K562 (cell line): ENCODE results near the gene RADX. TPM values are rescaled to one million over a fixed set of nuclear protein-coding genes. Genes with fewer than 3 reads are reported as not detected.

ENCODE experiments used
- ATAC-seq: fragments of 200-7000 bp; cut with Tn5 transposase; 3 replicates; pipeline ENCODE4 v1.9.1; 2020; ENCODE audit warnings: moderate library complexity
- BruUV-seq: library from RNA; stranded (reverse); fragments of 400-500 nt; replicated peaks from 2 replicates; lab custom pipeline; 2021; lab: Mats Ljungman, UMichigan
- CTCF ChIA-PET: fragments of 300-600 bp; formaldehyde crosslinking; extraction: SDS; loops from one replicate; lab custom pipeline; 2021; ENCODE audit warnings: low intra/inter-chr PET ratio; lab: Yijun Ruan, JAX
- POLR2A ChIA-PET: fragments of 300-600, 350-650 bp; sonication (Branson Sonifier 250); formaldehyde crosslinking; extraction: SDS; loops from one replicate; lab custom pipeline; 2021; ENCODE audit warnings: antibody characterized with exemption, inconsistent platforms; lab: Yijun Ruan, JAX
- DNase-seq, 4 experiments: peaks; one replicate each; pipeline versions ENCODE4 v3.0.0 to v3.0.0-alpha.2; 2011 to 2018; ENCODE audit warnings: low spot score in 3 of 4, mixed read lengths in 3 of 4; ENCODE audit errors: extremely low read depth in 1 of 4
- FAIRE-seq: peaks from 2 replicates; lab custom pipeline; 2011; peaks lifted over from hg19 to GRCh38; lab: Jason Lieb, UNC
- H2AFZ ChIP-seq: 2 replicates; pipeline ENCODE4 v1.6.0; 2011; ENCODE audit warnings: low read depth, low read length, control low read depth, inconsistent platforms
- H3K27ac ChIP-seq: fragments of 200-600 bp; 3 replicates; pipeline ENCODE4 v1.8.0; 2011; ENCODE audit warnings: low read depth, mild to moderate bottlenecking, control low read depth, inconsistent platforms, low read length, moderate library complexity, mixed read lengths; ENCODE audit errors: extremely low read depth
- H3K27me3 ChIP-seq, 2 experiments: fragments of 300-600 bp in 1 of 2; 2 replicates in 1 of 2; 3 replicates in 1 of 2; pipeline versions ENCODE4 v1.6.0 to v1.8.0; 2011; ENCODE audit warnings: inconsistent platforms in 2 of 2, low read length in 2 of 2, mild to moderate bottlenecking in 1 of 2, mixed read lengths in 1 of 2, moderate library complexity in 1 of 2; ENCODE audit not compliant: control insufficient read depth in 2 of 2, insufficient read depth in 2 of 2
- H3K36me3 ChIP-seq: fragments of 300-600 bp; 3 replicates; pipeline ENCODE4 v1.8.0; 2011; ENCODE audit warnings: mild to moderate bottlenecking, low read length, inconsistent platforms; ENCODE audit not compliant: control insufficient read depth, insufficient read depth
- H3K4me1 ChIP-seq, 2 experiments: fragments of 200-600 bp in 1 of 2; replicated peaks in 1 of 2; 2 replicates in 1 of 2; 3 replicates in 1 of 2; pipeline versions ENCODE4 v1.5.1 to v1.8.0; 2011; ENCODE audit warnings: inconsistent platforms in 2 of 2, low read length in 2 of 2, mild to moderate bottlenecking in 1 of 2, mixed read lengths in 1 of 2, moderate library complexity in 1 of 2; ENCODE audit not compliant: control insufficient read depth in 2 of 2, insufficient read depth in 2 of 2
- H3K4me2 ChIP-seq: 2 replicates; pipeline ENCODE4 v1.6.1; 2011; ENCODE audit warnings: low read length, control low read depth, inconsistent platforms, mixed read lengths; ENCODE audit not compliant: insufficient read depth
- H3K4me3 ChIP-seq: fragments of 200-600 bp; sonication (generic), shearing (Covaris generic); 2 replicates; pipeline ENCODE4 v1.5.1; 2016; ENCODE audit warnings: control low read depth, inconsistent platforms
- H3K79me2 ChIP-seq: fragments of 200-600 bp; 3 replicates; pipeline ENCODE4 v1.8.0; 2011; ENCODE audit warnings: low read length, inconsistent platforms; ENCODE audit not compliant: control insufficient read depth, insufficient read depth
- H3K9ac ChIP-seq, 2 experiments: 2 replicates each; pipeline versions ENCODE4 v1.6.0 to v1.6.1; 2011; ENCODE audit warnings: low read depth in 2 of 2, low read length in 2 of 2, control low read depth in 1 of 2, inconsistent platforms in 1 of 2, mild to moderate bottlenecking in 1 of 2, mixed read lengths in 1 of 2; ENCODE audit not compliant: insufficient read depth in 1 of 2
- H3K9me1 ChIP-seq: one replicate; pipeline ENCODE4 v1.6.0; 2011; ENCODE audit warnings: inconsistent platforms, mild to moderate bottlenecking, low read length, moderate library complexity; ENCODE audit not compliant: control insufficient read depth, insufficient read depth
- H3K9me3 ChIP-seq: replicated peaks from 2 replicates; pipeline ENCODE4 v1.5.1; 2011; ENCODE audit warnings: low read depth, low read length, inconsistent platforms; ENCODE audit not compliant: control insufficient read depth, insufficient read depth
- H4K20me1 ChIP-seq: replicated peaks from 2 replicates; pipeline ENCODE4 v1.6.1; 2011; ENCODE audit warnings: low read length, inconsistent platforms, mixed read lengths; ENCODE audit not compliant: control insufficient read depth, insufficient read depth
- BRD4 ChIP-seq: fragments of 200-600 bp; sonication (generic); IDR thresholded peaks from 2 replicates; pipeline ENCODE4 v1.6.1; 2017; ENCODE audit warnings: inconsistent platforms
- ELF1 ChIP-seq: fragments of 200-800 bp; sonication (Bioruptor generic); IDR thresholded peaks from 2 replicates; pipeline ENCODE4 v1.6.1; 2016; ENCODE audit warnings: missing genetic modification characterization, missing compliant biosample characterization
- HLTF ChIP-seq: fragments of 450-650 bp; IDR thresholded peaks from 2 replicates; pipeline ENCODE4 v1.6.1; 2016
- KDM4B ChIP-seq, 2 experiments: fragments of 450-650 bp in 1 of 2; sonication (generic) in 1 of 2; IDR thresholded peaks; 2 replicates each; pipeline ENCODE4 v1.6.1; 2016 to 2017; ENCODE audit warnings: borderline replicate concordance in 2 of 2, antibody characterized with exemption in 1 of 2, low read depth in 1 of 2, mild to moderate bottlenecking in 1 of 2
- RAD21 ChIP-seq, 2 experiments: fragments of 250-450 bp in 1 of 2; fragments of 450-650 bp in 1 of 2; sonication (Bioruptor Pico) in 1 of 2; formaldehyde crosslinking in 1 of 2; IDR thresholded peaks in 1 of 2; conservative IDR thresholded peaks in 1 of 2; 2 replicates each; pipeline versions ENCODE4 v1.4.0 to v1.8.0; 2020 to 2022; ENCODE audit warnings: mild to moderate bottlenecking in 2 of 2, moderate library complexity in 1 of 2
- RBFOX2 ChIP-seq: fragments of 200-400 bp; formaldehyde crosslinking; IDR thresholded peaks from 2 replicates; pipeline ENCODE4 v1.6.1; 2017; ENCODE audit warnings: low read depth, mild to moderate bottlenecking, low read length, moderate library complexity
- SAFB2 ChIP-seq: fragments of 200-400 bp; formaldehyde crosslinking; IDR thresholded peaks from 2 replicates; pipeline ENCODE4 v1.6.1; 2018; ENCODE audit warnings: borderline replicate concordance, low read length, low read depth, moderate library complexity; ENCODE audit not compliant: severe bottlenecking
- ZFPM2 ChIP-seq: fragments of 250-450 bp; sonication (Bioruptor Pico); IDR thresholded peaks from 2 replicates; pipeline ENCODE4 v1.5.1; 2022; ENCODE audit warnings: mild to moderate bottlenecking
- ZNF699 ChIP-seq: fragments of 250-450 bp; sonication (Bioruptor Pico); IDR thresholded peaks from 2 replicates; pipeline ENCODE4 v1.8.0; 2021; ENCODE audit warnings: mild to moderate bottlenecking, moderate library complexity; ENCODE audit not compliant: insufficient replicate concordance
- ZNF76 ChIP-seq: fragments of 250-450 bp; sonication (Bioruptor Pico); IDR thresholded peaks from 2 replicates; pipeline ENCODE4 v1.4.0; 2020; ENCODE audit warnings: mild to moderate bottlenecking, moderate library complexity, borderline replicate concordance
- WGBS: fragments of 100-300 bp; shearing (Covaris generic); methylation state at CpG from one replicate; pipeline ENCODE4 v1.1.6; 2016; ENCODE audit warnings: low coverage, mixed read lengths; ENCODE audit not compliant: insufficient coverage; ENCODE audit errors: missing lambda C conversion rate; 5-methylcytosine and 5-hydroxymethylcytosine counted together
- in situ Hi-C: fragments of 300-500 bp; cut with MboI; formaldehyde crosslinking; loops from 4 replicates; pipeline ENCODE4 v1.15.0; 2018; ENCODE audit warnings: inconsistent platforms, mixed read lengths
- intact Hi-C: fragments of 100-400 bp; cut with micrococcal nuclease; formaldehyde crosslinking; loops from 2 replicates; pipeline ENCODE4 v1.14.2; 2022
- polyA plus RNA-seq, 8 experiments: library from polyadenylated mRNA; depleted of rRNA in 4 of 8; stranded (reverse) in 5 of 8; unstranded in 3 of 8; fragments of >200 nt; fragmentation: Nextera tagmentation in 2 of 8; fragmentation: Illumina TruSeq in 1 of 8; extraction: Ambion mirVana in 2 of 8; extraction: Trizol in 1 of 8; gene quantifications; 2 replicates each; pipeline versions ENCODE4 v1.2.1 to v1.2.3, GENCODE V29; 2011 to 2014; ENCODE audit warnings: inconsistent platforms in 1 of 8, missing spikeins in 1 of 8
- total RNA-seq, 7 experiments: library from RNA; depleted of rRNA in 6 of 7; stranded (reverse); fragments of >200 nt in 6 of 7; fragmentation: Illumina TruSeq in 2 of 7; extraction: Trizol in 2 of 7; gene quantifications; 2 replicates each; pipeline versions ENCODE4 v1.2.1 to v1.2.3, GENCODE V29; 2011 to 2021; ENCODE audit warnings: low replicate concordance in 1 of 7
- TF ChIP-seq, protein P1 (sequence below): IDR thresholded peaks from 2 replicates; pipeline ENCODE4 v1.6.1; 2011; ENCODE audit warnings: borderline replicate concordance, low read depth, mild to moderate bottlenecking, moderate library complexity, low read length; ENCODE audit not compliant: insufficient read depth, poor library complexity, severe bottlenecking
- TF ChIP-seq, protein P2 (sequence below), 2 experiments: IDR thresholded peaks; 2 replicates each; pipeline ENCODE4 v1.6.1; 2011; ENCODE audit warnings: borderline replicate concordance in 1 of 2, control low read depth in 1 of 2, low read depth in 1 of 2, low read length in 1 of 2, mild to moderate bottlenecking in 1 of 2, mixed read lengths in 1 of 2, moderate library complexity in 1 of 2; ENCODE audit not compliant: insufficient read depth in 1 of 2, insufficient read length in 1 of 2, poor library complexity in 1 of 2, severe bottlenecking in 1 of 2; ENCODE audit errors: extremely low read depth in 1 of 2
- TF ChIP-seq, protein P3 (sequence below): fragments of 250-450 bp; sonication (Bioruptor Pico); IDR thresholded peaks from 2 replicates; pipeline ENCODE4 v1.9.0; 2021; ENCODE audit warnings: mild to moderate bottlenecking
- TF ChIP-seq, protein P4 (sequence below): fragments of 250-450 bp; sonication (Bioruptor Pico); IDR thresholded peaks from 2 replicates; pipeline ENCODE4 v1.5.0; 2021

Gene RADX
- total and polyA plus RNA-seq, 9 of the 15 experiments (the other 6 are each of a cell fraction or from before 2014, with no cell fraction given), result 0.03 to 0.40 (median 0.12) TPM; not detected in 1

DNA sequence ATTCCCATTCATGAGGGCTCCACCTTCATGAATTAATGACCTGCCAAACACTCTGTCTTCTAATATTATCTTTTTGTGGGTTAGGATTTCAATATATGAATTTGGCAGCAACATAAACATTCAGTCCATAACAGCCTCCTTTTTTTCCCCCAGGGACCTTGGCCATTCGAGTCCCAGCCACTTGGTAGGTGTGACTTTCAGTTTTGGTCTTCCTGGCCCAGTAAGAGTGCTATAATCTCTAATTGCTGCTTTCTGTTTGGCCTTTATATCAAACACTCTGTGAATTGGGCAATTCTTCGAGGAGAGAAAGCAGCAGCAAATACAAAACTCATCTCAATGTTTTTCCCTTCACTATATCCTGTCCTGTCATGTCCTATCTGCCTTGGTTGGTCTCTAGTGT lies 12.4 kb upstream of the RADX start:
- H3K9me3 ChIP-seq, result no peaks in the 10 kb centered on the region
- no peak for ATAC-seq
- no TSS peak for BruUV-seq
- CTCF ChIA-PET, result no interaction called here
- DNase-seq, result no peak
- no peak overlapping the region for H3K4me2 ChIP-seq
- H3K36me3 ChIP-seq, result no peaks in the 10 kb centered on the region
- no peak for FAIRE-seq
- H3K79me2 ChIP-seq, result no peaks in the 10 kb centered on the region
- H3K27ac ChIP-seq, result no peak overlapping the region
- POLR2A ChIA-PET, result no interaction called here
- H3K4me1 ChIP-seq, result no peaks in the 10 kb centered on the region
- no peak overlapping the region for H2AFZ ChIP-seq
- in situ Hi-C loops, result no loop called here
- no peaks in the 10 kb centered on the region for H4K20me1 ChIP-seq
- no peak overlapping the region for H3K4me3 ChIP-seq
- intact Hi-C loops, result no loop called here
- H3K27me3 ChIP-seq, result no peaks in the 10 kb centered on the region
- H3K9me1 ChIP-seq, result no peaks in the 10 kb centered on the region
- TF ChIP-seq ZNF699 (CRISPR knock-in tag), result no peak
- TF ChIP-seq, protein P1, sequence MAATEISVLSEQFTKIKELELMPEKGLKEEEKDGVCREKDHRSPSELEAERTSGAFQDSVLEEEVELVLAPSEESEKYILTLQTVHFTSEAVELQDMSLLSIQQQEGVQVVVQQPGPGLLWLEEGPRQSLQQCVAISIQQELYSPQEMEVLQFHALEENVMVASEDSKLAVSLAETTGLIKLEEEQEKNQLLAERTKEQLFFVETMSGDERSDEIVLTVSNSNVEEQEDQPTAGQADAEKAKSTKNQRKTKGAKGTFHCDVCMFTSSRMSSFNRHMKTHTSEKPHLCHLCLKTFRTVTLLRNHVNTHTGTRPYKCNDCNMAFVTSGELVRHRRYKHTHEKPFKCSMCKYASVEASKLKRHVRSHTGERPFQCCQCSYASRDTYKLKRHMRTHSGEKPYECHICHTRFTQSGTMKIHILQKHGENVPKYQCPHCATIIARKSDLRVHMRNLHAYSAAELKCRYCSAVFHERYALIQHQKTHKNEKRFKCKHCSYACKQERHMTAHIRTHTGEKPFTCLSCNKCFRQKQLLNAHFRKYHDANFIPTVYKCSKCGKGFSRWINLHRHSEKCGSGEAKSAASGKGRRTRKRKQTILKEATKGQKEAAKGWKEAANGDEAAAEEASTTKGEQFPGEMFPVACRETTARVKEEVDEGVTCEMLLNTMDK, result no peak
- no peak for TF ChIP-seq RAD21 (CRISPR knock-in tag; conservative IDR thresholded peaks at IDR 0.05 in 1 of 2, IDR thresholded peaks at IDR 0.05 in 1 of 2)
- TF ChIP-seq HLTF, result no peak
- TF ChIP-seq BRD4, result no peak
- TF ChIP-seq, protein P2, sequence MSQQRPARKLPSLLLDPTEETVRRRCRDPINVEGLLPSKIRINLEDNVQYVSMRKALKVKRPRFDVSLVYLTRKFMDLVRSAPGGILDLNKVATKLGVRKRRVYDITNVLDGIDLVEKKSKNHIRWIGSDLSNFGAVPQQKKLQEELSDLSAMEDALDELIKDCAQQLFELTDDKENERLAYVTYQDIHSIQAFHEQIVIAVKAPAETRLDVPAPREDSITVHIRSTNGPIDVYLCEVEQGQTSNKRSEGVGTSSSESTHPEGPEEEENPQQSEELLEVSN (IDR thresholded peaks at IDR 0.05; ENCODE audit: borderline replicate concordance in 1 of 2, extremely low read depth in 1 of 2, insufficient read depth in 1 of 2, insufficient read length in 1 of 2, low read depth in 1 of 2, low read length in 1 of 2, poor library complexity in 1 of 2, severe bottlenecking in 1 of 2), result no peak
- no peak for TF ChIP-seq ZNF76
- no peak for TF ChIP-seq SAFB2
- TF ChIP-seq KDM4B (IDR thresholded peaks at IDR 0.05; ENCODE audit: borderline replicate concordance in 2 of 2, low read depth in 1 of 2), result no peak
- TF ChIP-seq, protein P3, sequence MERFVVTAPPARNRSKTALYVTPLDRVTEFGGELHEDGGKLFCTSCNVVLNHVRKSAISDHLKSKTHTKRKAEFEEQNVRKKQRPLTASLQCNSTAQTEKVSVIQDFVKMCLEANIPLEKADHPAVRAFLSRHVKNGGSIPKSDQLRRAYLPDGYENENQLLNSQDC (CRISPR knock-in tag), result no peak
- TF ChIP-seq ELF1 (tag), result no peak
- TF ChIP-seq RBFOX2, result no peak
- TF ChIP-seq, protein P4, sequence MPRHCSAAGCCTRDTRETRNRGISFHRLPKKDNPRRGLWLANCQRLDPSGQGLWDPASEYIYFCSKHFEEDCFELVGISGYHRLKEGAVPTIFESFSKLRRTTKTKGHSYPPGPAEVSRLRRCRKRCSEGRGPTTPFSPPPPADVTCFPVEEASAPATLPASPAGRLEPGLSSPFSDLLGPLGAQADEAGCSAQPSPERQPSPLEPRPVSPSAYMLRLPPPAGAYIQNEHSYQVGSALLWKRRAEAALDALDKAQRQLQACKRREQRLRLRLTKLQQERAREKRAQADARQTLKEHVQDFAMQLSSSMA (CRISPR knock-in tag), result no peak
- no peak for TF ChIP-seq ZFPM2 (CRISPR knock-in tag)
- H3K9ac ChIP-seq, result no peak overlapping the region
- 0% methylated on average over 2 of the region's 2 CpGs for WGBS
